Stimulated activated CD4-positive, alpha-beta T cell treated with anti-CD3 and anti-CD28 coated beads, Interleukin-4, amount 100 ng/mL, for 48 hours (primary cell): Measurements from ENCODE around the gene ZSCAN22.
"Not testable (repeated sequence)": the region's sequence is repeated elsewhere in the genome, so short reads cannot be mapped to it uniquely, and the experiment has no call there.

Experiments
- DNase-seq, 2 donors: peaks; one replicate each; pipeline ENCODE4 v3.0.0-alpha.2; 2020; ENCODE audit warnings: low read depth in 2 of 2

Gene ZSCAN22

DNA sequence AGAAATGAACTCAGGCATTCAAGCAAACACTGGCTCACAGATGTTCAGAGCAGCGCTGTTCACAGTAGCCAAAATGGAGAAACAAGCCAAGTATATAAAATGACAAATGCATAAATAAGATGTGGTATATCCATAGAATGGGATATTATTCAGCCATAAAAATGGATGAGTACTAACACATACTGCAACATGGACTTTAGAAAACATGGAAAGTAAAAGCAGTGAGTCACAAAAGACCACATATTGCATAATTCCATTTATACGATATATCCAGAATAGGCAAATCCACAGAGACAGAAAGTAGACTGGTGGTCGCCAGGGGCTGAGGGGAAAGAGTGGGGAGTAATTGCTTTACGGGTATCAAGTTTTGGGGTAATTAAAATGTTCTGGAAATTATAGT, 47.4 kb downstream of the ZSCAN22 start:
- DNase-seq, result no peak

GRCh38 chr19:58376724-58377123, 49.9 kb downstream of the ZSCAN22 start:
- DNase-seq, result not testable (repeated sequence)

DNA sequence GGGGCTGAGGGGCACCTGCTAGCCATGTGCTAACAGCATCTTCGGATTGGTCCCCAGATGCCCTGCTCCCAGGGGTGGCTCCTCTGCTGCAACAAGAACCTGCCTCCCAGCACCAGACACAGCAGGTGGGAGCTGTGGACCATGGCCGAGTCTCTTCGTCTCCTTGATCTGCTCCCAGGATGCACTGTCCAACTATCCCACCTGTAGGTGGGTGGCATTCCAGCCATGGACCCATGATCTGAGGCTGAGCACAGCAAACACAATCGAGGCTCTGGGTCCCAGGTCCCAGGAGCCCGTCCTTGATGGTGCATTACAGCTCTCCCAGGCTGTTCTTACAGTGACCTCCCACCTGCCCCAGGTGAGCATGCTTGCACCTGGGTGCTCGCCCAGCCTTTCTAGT, 52.5 kb downstream of the ZSCAN22 start:
- no peak for DNase-seq

DNA sequence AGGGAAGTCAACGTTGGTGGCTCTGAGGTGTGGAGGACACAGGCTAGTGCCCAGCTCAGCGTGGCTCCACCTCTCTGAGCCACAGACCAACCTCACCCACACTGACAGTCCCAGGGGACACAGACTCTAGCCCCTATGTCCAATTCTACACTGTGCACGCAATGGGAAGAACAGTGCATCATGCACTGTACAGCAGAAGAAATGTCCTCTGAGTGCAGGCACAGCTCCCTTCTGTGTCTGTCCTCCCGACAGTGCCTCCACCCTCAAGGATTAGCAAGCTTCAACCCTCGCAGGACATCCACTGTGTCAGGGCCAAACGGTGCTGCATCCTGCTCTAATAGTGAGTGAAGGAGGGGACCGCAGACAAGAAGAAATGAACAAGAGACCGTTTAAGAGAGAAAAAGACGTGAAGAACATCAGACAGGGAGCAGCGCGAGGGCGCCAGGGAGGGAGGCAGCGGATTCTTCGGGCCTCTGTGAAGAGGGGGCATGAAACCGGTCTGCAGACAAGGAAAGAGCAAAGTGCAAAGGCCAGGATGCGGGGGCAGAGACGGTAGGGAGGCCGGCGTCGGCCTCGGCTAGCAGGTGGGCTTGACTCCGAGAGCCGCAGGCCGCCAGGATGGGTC, 53.4 kb downstream of the ZSCAN22 start:
- DNase-seq, result no peak

DNA sequence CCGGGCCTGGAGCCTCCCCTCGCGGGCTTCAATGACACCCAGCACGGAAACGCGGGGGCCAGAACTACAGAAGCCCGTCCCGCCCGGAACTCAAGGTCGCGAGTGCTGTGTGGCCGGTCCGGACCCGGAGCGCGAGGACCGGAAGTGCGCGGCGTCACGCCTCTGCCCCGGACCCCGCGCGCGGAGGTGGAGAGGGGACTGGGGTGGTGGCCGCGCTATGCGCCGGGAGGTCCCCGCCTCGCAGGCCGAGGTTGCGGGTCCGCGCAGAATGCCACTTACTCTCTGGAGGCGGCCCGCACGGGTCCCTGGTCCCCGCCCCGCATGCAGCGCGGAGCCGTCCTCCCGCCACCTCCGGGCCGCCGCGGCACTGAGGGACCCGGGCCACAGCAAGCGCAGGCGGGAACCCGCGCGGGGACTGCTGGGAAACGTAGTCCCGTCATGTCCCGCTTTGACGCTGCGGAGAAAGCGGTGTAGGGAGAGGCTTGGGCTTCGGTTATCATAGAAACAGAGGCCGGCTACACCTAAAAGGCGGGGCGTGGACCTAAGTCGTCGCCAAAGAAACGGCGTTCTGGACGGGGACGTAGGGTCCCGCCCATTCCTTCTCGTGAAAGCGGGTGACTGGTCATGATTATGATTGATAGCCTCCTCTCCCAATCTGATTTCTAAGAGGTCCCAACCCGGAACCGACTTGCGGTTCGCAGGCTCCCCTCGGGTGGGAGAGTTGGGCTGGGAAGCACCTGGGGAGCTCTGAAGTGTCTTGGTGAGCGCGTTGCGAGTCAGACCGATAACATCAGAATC, 54.1 kb downstream of the ZSCAN22 start, which contains the start of gene ZNF837:
Gene ZNF837 (minus strand): TSS at position 369 of the 798 bp plus-strand sequence. CDS start 11,698 bp downstream, outside the sequence.
- peak; percentile 93 to 97 for DNase-seq

DNA sequence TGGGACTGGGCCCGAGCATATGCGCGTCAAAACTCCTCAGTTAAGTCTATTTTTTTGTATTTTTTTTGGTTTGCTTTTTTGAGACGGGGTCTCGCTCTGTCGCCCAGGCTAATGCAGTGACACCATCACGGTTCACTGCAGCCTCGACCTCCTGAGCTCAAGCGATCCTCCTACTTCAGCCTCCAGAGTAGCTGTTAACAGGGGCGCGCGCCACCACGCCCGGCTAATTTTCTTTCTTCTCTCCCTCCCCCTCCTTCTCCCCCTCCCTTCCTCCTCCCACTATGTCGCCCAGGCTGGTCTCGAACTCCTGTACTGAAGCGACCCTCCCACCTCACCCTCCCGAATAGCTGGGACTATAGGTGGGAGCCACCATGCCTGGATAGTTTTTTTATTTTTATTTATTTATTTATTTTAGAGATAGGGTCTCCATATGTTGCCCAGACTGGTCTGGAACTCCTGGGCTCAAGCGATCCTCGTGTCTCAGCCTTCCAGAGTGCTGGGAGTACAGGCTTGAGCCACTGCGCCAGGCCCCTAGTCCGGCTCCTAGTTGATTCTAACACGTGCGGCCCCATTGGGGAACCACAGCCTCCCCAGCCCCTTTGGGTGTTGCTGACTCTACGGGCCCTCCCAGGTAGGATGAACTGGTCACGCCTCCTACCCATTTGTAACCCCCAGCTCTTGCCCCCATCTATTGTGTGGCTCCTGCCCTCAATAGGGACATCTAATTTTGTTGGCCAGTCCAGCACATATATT, 54.8 kb downstream of the ZSCAN22 start:
- no peak for DNase-seq

DNA sequence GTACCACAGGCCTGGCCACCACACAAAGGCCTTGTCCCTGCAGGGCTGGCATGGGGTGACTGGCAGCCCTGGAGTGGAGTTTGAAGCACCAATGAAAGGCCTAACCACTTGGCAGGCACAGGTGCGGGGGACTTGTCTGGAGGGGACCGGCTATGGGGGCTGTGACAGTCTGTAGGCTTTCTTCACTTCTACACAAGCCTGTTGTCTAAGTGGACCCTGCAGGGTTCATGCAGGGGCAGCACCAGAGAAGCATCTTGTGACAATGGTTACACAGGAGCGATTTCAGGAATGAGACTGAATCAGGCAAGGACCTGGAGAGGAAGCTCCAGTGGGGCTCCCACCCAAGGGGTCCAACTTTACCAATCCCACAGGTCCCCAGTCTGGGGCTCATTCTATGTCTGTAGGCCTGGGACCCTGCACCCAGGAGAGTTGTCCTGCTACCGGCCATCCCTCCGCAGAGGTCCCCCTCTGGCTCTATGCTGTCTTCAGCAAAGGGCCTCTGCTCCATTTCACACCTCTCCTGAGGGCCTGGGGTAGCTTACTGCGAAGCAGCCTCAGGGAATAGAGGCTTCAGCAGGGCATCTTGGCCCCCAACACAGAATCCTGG, 56.3 kb downstream of the ZSCAN22 start:
- no peak for DNase-seq

GRCh38 chr19:58385313-58385890, 58.6 kb downstream of the ZSCAN22 start:
- no peak for DNase-seq

DNA sequence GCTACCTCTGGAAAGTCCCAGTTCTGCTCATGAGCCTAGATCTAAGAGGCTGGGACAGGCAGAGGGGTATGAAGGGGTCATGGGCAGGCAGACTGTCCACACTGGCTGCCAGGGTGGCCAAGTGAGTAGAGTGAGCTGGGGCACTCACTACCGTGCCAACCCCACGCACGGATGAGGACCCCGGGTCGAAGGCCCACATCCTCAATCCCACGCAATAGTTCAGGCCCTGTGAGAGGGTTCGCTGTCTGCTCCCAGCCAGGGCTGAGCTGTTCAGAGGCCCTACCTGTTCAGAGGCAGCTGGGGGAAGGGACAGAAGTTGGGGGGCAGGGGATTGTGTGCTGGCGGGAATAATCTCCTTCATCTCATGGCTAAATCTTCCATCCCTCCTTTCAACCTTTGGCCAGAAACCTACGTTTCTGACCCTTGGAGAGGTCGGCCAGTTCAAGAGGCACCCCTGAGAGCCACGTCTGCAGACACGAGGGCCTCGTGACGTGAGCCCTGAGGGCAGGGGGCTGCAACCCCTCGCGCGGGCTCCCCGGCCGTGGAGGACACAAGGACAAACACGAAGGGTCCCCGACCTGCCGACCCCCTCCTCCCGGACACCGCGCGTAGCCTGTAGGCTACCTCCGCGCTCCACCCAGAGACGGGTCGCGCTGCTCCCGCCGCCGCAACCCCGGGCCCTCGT, 59.2 kb downstream of the ZSCAN22 start:
- no peak for DNase-seq

DNA sequence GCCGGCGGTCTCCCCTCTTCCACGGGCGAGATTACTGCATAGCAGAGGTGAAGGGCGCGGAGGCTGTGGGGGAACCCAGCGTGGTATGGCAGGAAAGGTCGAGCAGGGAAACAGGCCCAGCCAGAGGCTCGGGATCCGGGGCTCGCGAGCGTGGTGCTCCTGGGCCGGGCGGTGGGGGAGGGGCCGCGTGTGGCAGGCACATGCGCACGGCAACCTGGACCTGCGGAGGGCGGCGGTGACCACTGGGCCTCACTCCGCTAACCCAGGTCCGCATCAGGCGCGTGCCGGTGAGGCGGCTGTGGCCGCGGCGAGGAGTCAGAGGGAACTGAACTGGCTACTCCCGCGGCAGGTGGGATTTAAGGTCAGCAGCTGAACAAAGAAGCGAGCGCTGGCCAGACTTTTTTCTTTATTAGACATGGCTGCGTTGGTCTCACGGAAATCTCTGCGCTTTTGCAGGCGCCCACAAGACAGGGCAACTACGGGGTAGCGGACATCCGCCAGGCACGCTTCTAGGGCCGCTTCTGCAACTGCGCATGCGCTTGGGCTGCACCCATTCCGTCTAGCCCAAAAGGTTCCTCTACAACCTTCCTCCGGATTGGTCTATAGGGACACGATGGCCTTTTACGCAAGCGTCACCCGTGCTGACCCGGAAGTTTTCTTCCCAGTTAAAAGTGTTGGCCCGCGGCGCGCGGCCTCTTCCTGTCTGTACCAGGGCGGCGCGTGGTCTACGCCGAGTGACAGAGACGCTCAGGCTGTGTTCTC, 60.0 kb downstream of the ZSCAN22 start, which contains the start of gene RPS5:
Gene RPS5 (plus strand): TSS at position 694 of the 762 bp plus-strand sequence. CDS start 869 bp downstream, outside the sequence.
- DNase-seq, result peak; percentile 87 to 92

- DNase-seq, result no peak
Observed at GRCh38 chr19:58387338-58388174, 60.8 kb downstream of the ZSCAN22 start.

GRCh38 chr19:58388175-58388526, 61.4 kb downstream of the ZSCAN22 start:
- no peak for DNase-seq
